Measurements from ENCODE around the gene EEPD1. TPM values are rescaled to one million over a fixed set of nuclear protein-coding genes. Genes with fewer than 3 reads are reported as not detected.

EEPD1 gene
- total RNA-seq, 1 donor from 2014 or later: 10.8 TPM

DNA sequence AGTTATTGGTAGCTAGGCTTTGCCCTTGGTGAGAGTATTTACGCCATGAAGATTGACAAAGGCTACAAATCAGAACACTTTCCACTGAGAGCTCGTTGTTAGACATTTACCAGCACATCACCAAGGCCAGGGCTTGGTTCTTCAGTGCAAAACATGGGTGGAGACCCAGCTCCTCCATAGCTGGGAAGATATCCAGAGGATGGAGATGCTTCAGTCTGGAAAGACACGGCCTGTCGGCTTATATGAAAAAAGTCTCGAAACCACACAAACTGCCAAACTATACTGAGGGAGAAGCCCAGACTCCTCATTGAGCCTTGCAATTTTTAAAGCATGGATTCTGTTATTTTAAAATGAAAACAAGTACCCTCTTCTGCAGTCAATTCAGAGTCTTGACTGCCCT is 153.2 kb downstream of the EEPD1 start:
- DNase-seq (ENCODE audit: low read depth): no peak
- H3K4me3 ChIP-seq (ENCODE audit: low read depth, low read length): no peak overlapping the region
- TF ChIP-seq, protein P1, sequence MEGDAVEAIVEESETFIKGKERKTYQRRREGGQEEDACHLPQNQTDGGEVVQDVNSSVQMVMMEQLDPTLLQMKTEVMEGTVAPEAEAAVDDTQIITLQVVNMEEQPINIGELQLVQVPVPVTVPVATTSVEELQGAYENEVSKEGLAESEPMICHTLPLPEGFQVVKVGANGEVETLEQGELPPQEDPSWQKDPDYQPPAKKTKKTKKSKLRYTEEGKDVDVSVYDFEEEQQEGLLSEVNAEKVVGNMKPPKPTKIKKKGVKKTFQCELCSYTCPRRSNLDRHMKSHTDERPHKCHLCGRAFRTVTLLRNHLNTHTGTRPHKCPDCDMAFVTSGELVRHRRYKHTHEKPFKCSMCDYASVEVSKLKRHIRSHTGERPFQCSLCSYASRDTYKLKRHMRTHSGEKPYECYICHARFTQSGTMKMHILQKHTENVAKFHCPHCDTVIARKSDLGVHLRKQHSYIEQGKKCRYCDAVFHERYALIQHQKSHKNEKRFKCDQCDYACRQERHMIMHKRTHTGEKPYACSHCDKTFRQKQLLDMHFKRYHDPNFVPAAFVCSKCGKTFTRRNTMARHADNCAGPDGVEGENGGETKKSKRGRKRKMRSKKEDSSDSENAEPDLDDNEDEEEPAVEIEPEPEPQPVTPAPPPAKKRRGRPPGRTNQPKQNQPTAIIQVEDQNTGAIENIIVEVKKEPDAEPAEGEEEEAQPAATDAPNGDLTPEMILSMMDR (conservative IDR thresholded peaks at IDR 0.05; ENCODE audit: low read depth, low read length): no peak

DNA sequence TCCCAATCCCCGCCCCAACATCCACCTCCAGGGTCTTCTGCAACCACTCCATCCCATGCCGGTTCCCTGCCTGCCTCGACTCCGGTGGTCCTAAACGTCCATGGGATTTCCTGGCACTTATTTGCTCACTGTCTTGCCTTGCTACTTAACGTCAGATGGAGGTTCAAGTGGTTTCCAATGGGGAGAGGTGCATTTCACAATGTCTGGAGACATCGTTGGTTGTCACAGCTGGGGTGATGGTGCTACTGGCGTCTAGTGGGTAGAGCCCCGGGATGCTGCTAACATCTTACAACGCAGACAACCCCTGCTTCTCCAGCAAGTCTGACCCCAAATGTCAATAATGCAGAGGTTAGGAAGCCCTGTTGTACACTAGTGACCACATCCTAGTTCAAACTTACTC is 153.7 kb downstream of the EEPD1 start:
- TF ChIP-seq, protein P1 (conservative IDR thresholded peaks at IDR 0.05; ENCODE audit: low read depth, low read length): no peak
- no peak for DNase-seq (ENCODE audit: low read depth)

DNA sequence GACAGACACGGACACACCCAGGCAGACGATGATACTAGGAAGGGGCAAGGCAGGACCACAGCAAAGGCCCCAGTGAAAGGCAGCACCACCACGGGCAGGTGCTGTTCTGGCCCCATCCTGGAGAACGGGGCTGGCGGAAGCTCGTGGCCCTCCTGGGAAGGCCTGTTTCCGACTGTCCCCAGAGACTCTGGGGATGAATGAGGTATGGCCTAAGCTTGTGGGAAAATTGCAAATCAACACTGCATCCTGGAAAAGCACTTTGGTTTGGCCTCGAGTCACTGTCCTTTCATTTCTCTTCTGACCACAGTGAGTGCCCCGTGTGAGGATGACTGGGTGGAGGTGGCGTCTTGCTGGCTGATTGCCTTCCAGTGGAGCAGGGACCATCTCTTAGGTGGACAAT is 155.0 kb downstream of the EEPD1 start:
- H3K4me3 ChIP-seq (ENCODE audit: low read depth, low read length): no peak overlapping the region
- TF ChIP-seq, protein P1 (conservative IDR thresholded peaks at IDR 0.05; ENCODE audit: low read depth, low read length): no peak
- no peak for DNase-seq (ENCODE audit: low read depth)

More for the DNA sequence above, 153.7 kb downstream of the EEPD1 start:
- H3K4me3 ChIP-seq (ENCODE audit: low read depth, low read length): no peak overlapping the region

DNA sequence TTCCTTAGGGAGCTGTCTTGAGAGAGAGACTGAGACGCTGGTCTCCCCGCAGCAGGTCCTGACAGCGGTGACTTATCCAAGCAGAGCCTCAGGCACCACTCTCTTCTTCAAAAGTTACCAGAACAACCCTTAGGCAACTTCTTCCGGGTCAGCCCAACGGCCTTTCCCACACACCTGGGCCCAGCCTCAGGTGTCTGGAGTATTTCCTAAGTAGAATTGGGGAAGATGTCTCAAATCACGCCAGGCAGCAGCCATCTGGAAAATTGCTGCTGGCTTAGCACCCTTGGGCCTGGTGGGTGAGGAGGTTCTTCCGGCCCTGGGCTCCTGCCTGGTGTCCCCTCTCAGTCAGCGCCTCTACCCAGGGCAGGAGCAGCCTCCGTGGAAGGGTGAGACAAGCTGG is 156.2 kb downstream of the EEPD1 start:
- no peak overlapping the region for H3K4me3 ChIP-seq (ENCODE audit: low read depth, low read length)
- DNase-seq (ENCODE audit: low read depth): no peak
- TF ChIP-seq, protein P1 (conservative IDR thresholded peaks at IDR 0.05; ENCODE audit: low read depth, low read length): no peak

DNA sequence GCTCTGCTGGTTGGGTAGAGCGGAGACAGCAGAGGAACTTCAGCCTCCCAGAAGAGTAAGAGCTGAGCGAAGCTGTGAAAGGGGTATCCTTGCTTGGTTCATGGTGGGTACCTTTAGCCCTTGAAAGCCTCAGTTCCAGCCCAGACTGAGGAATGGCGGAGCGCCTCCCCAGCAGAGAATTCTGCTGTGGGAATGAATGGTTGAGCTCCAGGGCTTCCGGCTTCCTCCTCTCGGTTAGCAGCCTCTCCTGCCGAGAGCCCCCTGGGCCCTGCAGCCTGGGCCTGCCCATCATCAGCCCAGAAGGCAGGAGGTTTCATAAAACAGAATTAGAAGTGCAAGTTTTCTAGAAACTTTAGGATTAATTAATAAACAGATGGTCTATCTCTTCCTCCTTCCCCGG is 156.7 kb downstream of the EEPD1 start:
- TF ChIP-seq, protein P1 (conservative IDR thresholded peaks at IDR 0.05; ENCODE audit: low read depth, low read length): no peak
- no peak overlapping the region for H3K4me3 ChIP-seq (ENCODE audit: low read depth, low read length)
- DNase-seq (ENCODE audit: low read depth): no peak

DNA sequence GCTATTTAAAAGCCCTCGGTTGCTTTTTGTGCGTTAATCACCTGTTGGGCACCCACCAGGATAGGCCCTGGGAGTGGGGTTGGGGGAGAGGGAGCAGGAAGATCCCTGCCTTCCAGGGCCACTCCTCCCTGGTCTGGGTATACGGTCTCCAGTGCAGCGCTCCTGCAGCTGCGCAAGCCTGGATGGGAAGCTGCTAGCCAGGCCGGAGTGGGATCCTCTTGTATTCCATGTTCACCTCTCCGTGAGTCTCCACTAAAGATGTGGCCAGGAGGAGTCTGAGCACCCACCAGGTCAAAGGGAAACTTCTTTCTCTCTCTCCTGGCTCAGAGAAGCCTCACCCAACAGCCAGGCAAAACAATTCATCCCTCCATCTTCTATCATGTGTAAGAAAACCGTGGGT is 157.8 kb downstream of the EEPD1 start:
- no peak for DNase-seq (ENCODE audit: low read depth)
- H3K4me3 ChIP-seq (ENCODE audit: low read depth, low read length): no peak overlapping the region
- TF ChIP-seq, protein P1 (conservative IDR thresholded peaks at IDR 0.05; ENCODE audit: low read depth, low read length): no peak

DNA sequence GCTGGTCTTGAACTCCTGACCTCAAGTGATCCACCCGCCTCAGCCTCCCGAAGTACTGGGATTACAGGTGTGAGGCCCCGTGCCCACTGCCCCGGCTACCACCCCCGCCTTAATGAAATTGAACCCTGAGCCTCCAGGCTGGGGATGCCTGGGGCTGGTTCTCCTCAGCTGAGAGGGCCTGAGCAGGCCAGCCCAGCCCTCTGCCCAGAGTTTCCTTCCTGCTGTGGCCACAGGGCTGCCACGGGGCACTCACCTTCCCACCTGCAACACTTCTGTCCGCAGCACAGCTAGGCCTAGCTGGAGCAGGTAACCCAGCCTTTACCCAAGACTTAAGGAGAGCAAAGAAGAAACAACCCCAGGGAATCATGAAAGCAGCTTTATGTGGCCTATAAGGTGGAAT is 158.5 kb downstream of the EEPD1 start:
- no peak overlapping the region for H3K4me3 ChIP-seq (ENCODE audit: low read depth, low read length)
- TF ChIP-seq, protein P1 (conservative IDR thresholded peaks at IDR 0.05; ENCODE audit: low read depth, low read length): no peak
- no peak for DNase-seq (ENCODE audit: low read depth)

Measured in epithelial cell of proximal tubule (primary cell).